GM12873 (cell line): ENCODE data around the gene FBXO38.

Source experiments
- TF ChIP-seq, protein P1 (sequence below): IDR thresholded peaks from 2 replicates; pipeline ENCODE4 v1.5.1; 2012; ENCODE audit warnings: low read depth, mild to moderate bottlenecking, moderate library complexity, low read length, control low read depth; ENCODE audit not compliant: insufficient read depth; ENCODE audit errors: missing control alignments

The FBXO38 gene

DNA sequence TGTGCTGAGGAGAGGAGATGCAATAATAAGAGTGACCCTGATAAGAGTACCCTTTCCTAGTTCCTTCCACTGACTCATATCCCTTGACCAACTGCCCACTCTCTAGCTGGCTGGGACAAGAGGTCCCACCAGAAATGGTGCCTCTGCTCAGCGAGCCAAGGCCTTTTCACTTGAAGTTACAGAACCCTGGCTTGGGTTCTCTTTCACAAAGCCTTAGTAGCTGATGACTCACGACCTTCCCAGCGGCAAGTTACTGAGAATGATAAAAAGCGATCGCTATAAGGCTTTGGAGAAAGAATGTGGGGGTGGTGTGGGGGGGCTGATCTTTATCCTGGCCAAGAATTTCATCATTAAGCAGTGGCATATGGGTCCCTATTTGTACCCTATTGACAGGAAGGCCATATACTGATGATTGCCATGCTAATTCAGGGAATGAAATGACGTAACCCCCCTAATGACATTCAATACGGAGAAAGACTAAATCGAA is 90.3 kb downstream of the FBXO38 start:
- TF ChIP-seq, protein P1, sequence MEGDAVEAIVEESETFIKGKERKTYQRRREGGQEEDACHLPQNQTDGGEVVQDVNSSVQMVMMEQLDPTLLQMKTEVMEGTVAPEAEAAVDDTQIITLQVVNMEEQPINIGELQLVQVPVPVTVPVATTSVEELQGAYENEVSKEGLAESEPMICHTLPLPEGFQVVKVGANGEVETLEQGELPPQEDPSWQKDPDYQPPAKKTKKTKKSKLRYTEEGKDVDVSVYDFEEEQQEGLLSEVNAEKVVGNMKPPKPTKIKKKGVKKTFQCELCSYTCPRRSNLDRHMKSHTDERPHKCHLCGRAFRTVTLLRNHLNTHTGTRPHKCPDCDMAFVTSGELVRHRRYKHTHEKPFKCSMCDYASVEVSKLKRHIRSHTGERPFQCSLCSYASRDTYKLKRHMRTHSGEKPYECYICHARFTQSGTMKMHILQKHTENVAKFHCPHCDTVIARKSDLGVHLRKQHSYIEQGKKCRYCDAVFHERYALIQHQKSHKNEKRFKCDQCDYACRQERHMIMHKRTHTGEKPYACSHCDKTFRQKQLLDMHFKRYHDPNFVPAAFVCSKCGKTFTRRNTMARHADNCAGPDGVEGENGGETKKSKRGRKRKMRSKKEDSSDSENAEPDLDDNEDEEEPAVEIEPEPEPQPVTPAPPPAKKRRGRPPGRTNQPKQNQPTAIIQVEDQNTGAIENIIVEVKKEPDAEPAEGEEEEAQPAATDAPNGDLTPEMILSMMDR: no peak

DNA sequence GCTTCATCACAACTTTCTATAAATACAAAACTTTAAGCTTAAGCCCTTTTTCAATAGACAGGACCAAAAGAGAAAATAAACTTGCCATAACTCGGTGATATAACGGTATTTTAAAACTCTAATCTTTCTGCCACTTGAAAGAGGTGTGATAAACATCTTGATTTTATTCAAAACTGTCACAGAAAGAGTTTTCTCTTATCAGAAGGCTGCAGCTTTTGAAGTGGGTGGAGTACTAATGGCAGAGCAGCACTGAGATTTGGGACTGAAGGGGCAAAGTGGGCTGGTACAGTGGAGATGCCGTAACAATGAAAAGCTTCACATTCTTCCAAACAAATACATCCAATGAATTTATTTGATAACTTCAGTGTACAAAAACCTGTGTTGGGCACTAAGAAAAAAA is 92.5 kb downstream of the FBXO38 start:
- TF ChIP-seq, protein P1: no peak

DNA sequence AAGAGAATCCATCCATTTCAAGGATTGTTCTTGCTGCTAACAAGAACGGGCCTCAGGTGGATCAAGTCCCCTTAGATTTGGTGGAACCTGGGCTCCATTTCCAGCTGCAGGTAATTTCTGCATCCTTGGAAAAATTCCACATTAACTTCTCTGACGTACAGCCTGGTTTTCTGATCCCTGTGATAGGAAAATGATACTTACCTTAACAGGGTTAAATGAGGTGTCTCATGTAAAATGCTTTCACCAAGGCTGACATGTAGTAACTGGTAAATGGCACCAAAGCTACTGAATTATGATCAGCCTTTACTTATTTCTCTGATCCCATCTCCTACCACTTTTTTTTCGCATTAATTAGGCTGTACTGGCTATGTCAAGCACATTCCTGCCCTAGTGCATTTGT is 93.7 kb downstream of the FBXO38 start:
- TF ChIP-seq, protein P1: no peak

DNA sequence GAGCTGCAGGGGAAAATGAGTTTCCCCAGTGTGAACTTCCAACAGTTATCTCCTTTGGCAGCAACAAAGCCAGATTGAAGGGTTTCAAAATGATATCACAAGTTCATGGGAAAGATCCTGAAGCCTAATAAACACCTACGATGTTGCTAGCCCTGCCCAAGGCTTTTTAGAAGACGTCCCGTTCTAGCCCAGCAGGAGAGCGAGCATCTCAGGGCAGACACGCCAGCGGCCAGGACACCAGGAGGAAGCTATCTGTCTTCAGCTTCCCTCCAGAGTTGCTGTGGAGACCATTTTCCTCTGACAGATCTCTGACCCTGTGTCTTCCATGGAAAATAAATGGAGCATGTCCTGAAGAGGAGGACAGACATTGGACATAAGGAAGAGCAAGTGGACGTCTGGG is 98.4 kb downstream of the FBXO38 start:
- TF ChIP-seq, protein P1: no peak

DNA sequence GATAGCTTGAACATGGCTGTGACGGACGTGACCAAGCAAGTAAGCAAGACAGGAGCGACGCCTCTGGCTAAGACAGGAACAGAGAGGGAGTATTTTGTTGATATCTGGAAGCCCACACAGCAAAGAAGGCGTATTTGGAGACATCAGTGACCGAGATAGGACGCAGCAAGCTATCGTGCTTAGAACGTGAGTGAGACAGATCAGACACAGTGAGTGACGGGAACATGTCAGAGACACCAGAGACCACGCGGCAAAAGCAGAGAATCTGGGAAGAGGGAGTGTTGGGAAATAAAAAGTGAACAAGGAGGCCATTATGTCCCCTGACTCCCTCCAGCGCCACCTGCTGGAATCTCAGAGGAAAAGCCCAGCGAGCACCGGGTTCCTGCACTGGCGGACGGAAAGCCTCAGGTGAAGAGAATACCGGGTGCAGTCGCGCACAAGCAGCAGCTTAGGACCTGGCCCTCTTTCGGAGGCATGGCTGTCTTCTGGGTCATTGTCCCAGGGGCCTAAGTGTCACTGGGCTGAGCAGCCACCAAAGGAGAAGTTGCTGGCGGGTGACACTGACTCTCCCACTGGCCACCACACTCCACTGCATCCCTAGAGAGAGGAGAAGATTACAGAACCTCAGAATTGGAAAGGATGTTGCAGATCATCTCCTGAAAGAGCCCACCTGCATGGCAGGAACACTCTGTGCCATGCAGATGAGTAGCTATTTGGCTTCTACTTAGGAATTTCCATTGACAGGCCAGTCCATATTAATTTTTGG is 99.1 kb downstream of the FBXO38 start:
- TF ChIP-seq, protein P1: peak; percentile 89

DNA sequence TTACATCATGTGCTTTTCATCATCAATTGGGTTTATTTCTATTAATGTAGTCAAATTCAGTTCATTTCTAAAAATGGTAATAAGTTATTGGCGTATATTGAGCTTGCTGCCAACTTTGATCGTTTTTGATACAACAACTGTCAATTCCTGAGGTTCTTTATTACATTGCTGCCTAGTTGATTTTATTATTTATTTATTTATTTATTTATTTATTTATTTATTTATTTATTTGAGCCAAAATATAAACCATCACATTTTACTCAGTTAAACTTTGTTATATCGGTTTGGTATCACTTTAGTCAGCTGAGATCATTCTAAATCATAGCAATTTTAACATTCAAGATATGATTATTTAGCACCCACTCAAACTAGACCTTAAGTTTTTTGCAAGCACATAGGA is 100.0 kb downstream of the FBXO38 start:
- TF ChIP-seq, protein P1: no peak

DNA sequence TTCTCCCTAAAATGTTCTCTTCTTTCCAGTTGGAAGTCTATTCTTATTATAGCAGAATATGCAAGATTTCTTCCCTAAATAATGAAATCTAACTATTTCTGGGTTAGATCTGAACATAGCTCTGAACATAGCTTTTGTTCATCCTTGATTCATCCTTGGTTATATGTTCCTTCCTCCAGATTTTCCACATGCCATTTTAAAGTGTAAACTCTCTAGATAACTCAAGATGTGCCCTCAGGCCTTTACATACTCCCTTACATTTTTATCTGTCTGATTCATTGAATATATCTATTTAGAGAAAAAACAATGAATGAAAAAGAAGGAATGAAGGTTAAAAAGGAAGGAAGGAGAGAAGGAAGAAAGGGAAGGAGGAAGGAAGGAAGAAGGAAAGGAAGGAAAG is 100.9 kb downstream of the FBXO38 start:
- TF ChIP-seq, protein P1: no peak
